HG03571 (cell line): ENCODE measurements around the gene KIF14.
"Not testable (repeated sequence)": the region's sequence is repeated elsewhere in the genome, so short reads cannot be mapped to it uniquely, and the experiment has no call there.

Experiments used
- ATAC-seq: cut with Tn5 transposase; IDR thresholded peaks from one replicate; pipeline ENCODE4 v1.9.1; 2021; ENCODE audit not compliant: unreplicated experiment

The KIF14 gene

GRCh38 chr1:200547386-200547785, 73.2 kb downstream of the KIF14 start:
- no peak for ATAC-seq

- ATAC-seq = no peak
Measured at GRCh38 chr1:200546577-200546976, 74.0 kb downstream of the KIF14 start.

GRCh38 chr1:200542162-200542561, 78.4 kb downstream of the KIF14 start:
- ATAC-seq = no peak

- no peak for ATAC-seq
Measured at GRCh38 chr1:200540281-200540680, 80.3 kb downstream of the KIF14 start.

- no peak for ATAC-seq
Measured at GRCh38 chr1:200538179-200538578, 82.4 kb downstream of the KIF14 start.

- no peak for ATAC-seq
Measured at GRCh38 chr1:200535605-200536004, 84.9 kb downstream of the KIF14 start.

GRCh38 chr1:200530623-200531261, 89.8 kb downstream of the KIF14 start:
- no peak for ATAC-seq

GRCh38 chr1:200528858-200529606, 91.5 kb downstream of the KIF14 start:
- no peak for ATAC-seq

- no peak for ATAC-seq
Measured at GRCh38 chr1:200527670-200528069, 92.9 kb downstream of the KIF14 start.

- ATAC-seq = no peak
Measured at GRCh38 chr1:200526709-200527612, 93.6 kb downstream of the KIF14 start.

- ATAC-seq = no peak
Measured at GRCh38 chr1:200525090-200525987, 95.2 kb downstream of the KIF14 start.

GRCh38 chr1:200524551-200524950, 96.0 kb downstream of the KIF14 start:
- ATAC-seq = not testable (repeated sequence)

- no peak for ATAC-seq
Measured at GRCh38 chr1:200524092-200524491, 96.5 kb downstream of the KIF14 start.

GRCh38 chr1:200520735-200521134, 99.8 kb downstream of the KIF14 start:
- no peak for ATAC-seq

- no peak for ATAC-seq
Measured at GRCh38 chr1:200518524-200518923, 102.0 kb downstream of the KIF14 start.

GRCh38 chr1:200512191-200512590, 108.4 kb downstream of the KIF14 start:
- ATAC-seq = no peak

- no peak for ATAC-seq
Measured at GRCh38 chr1:200510228-200510623, 110.3 kb downstream of the KIF14 start.

- no peak for ATAC-seq
Measured at GRCh38 chr1:200506471-200506870, 114.1 kb downstream of the KIF14 start.

GRCh38 chr1:200505257-200505656, 115.3 kb downstream of the KIF14 start:
- ATAC-seq = no peak
